SK-N-SH (cell line): ENCODE data around the gene SEC14L1. TPM values are rescaled to one million over a fixed set of nuclear protein-coding genes. Genes with fewer than 3 reads are reported as not detected.

Experiments used
- CTCF ChIA-PET: fragments of 300-600, 350-600 bp; formaldehyde crosslinking; extraction: SDS; loops from one replicate; lab custom pipeline; 2021; lab: Yijun Ruan, JAX
- POLR2A ChIA-PET: fragments of 350-600 bp; sonication (Branson Sonifier 250); formaldehyde crosslinking; extraction: SDS; loops from one replicate; lab custom pipeline; 2020; ENCODE audit warnings: antibody characterized with exemption, inconsistent platforms; lab: Yijun Ruan, JAX
- DNase-seq: peaks from one replicate; pipeline ENCODE4 v3.0.0; 2012
- H2AFZ ChIP-seq: fragments of 200-600 bp; sonication (generic); 2 replicates; pipeline ENCODE4 v1.8.1; 2016; ENCODE audit warnings: antibody characterized with exemption, mild to moderate bottlenecking, low read depth
- H3F3A ChIP-seq: fragments of 200-600 bp; sonication (generic); replicated peaks from 2 replicates; pipeline ENCODE3; 2016; ENCODE audit warnings: antibody characterized with exemption, mild to moderate bottlenecking; ENCODE audit not compliant: insufficient read depth
- H3K27ac ChIP-seq, 2 experiments: fragments of 200-500 bp in 1 of 2; fragments of 200-600 bp in 1 of 2; sonication (Bioruptor generic) in 1 of 2; sonication (generic), shearing (Covaris generic) in 1 of 2; 2 replicates each; pipeline versions ENCODE4 v1.5.1 to v1.6.1; 2014 to 2016; ENCODE audit warnings: low read depth in 2 of 2, inconsistent platforms in 1 of 2, low read length in 1 of 2, mild to moderate bottlenecking in 1 of 2, mixed read lengths in 1 of 2
- H3K27me3 ChIP-seq: fragments of 200-600 bp; sonication (generic), shearing (Covaris generic); 2 replicates; pipeline ENCODE4 v1.6.1; 2016; ENCODE audit warnings: mixed run types; ENCODE audit not compliant: insufficient read depth
- H3K36me3 ChIP-seq, 2 experiments: fragments of 200-500 bp in 1 of 2; fragments of 200-600 bp in 1 of 2; sonication (Bioruptor generic) in 1 of 2; sonication (generic) in 1 of 2; replicated peaks in 1 of 2; 2 replicates each; pipeline versions ENCODE3 to v1.5.1; 2014 to 2016; ENCODE audit warnings: low read length in 1 of 2, mild to moderate bottlenecking in 1 of 2; ENCODE audit not compliant: insufficient read depth in 2 of 2, control insufficient read depth in 1 of 2
- H3K4me1 ChIP-seq, 2 experiments: fragments of 200-500 bp in 1 of 2; fragments of 200-600 bp in 1 of 2; sonication (Bioruptor generic) in 1 of 2; sonication (generic), shearing (Covaris generic) in 1 of 2; 2 replicates each; pipeline versions ENCODE4 v1.5.1 to v1.6.1; 2014 to 2016; ENCODE audit warnings: low read depth in 1 of 2, low read length in 1 of 2, mixed run types in 1 of 2; ENCODE audit not compliant: insufficient read depth in 2 of 2, control insufficient read depth in 1 of 2
- H3K4me2 ChIP-seq: fragments of 200-600 bp; sonication (generic), shearing (Covaris generic); 2 replicates; pipeline ENCODE4 v1.6.1; 2017; ENCODE audit warnings: mixed run types
- H3K4me3 ChIP-seq, 2 experiments: fragments of 200-500 bp in 1 of 2; fragments of 200-600 bp in 1 of 2; sonication (Bioruptor generic) in 1 of 2; sonication (generic), shearing (Covaris generic) in 1 of 2; 2 replicates each; pipeline versions ENCODE4 v1.5.1 to v1.8.1; 2014 to 2016; ENCODE audit warnings: low read depth in 2 of 2, inconsistent platforms in 1 of 2, low read length in 1 of 2, mild to moderate bottlenecking in 1 of 2, mixed read lengths in 1 of 2, moderate library complexity in 1 of 2
- H3K79me2 ChIP-seq: fragments of 200-600 bp; sonication (generic); 2 replicates; pipeline ENCODE4 v1.8.1; 2017; ENCODE audit warnings: mild to moderate bottlenecking; ENCODE audit not compliant: insufficient read depth
- H3K9ac ChIP-seq: fragments of 200-600 bp; sonication (generic); 2 replicates; pipeline ENCODE4 v1.6.1; 2017; ENCODE audit warnings: mixed run types
- H3K9me2 ChIP-seq: fragments of 200-600 bp; sonication (generic); 2 replicates; pipeline ENCODE4 v1.6.1; 2017; ENCODE audit warnings: mixed run types
- H3K9me3 ChIP-seq: fragments of 200-600 bp; sonication (generic); 2 replicates; pipeline ENCODE4 v1.6.1; 2017; ENCODE audit warnings: mixed run types, mild to moderate bottlenecking, moderate library complexity
- H4K20me1 ChIP-seq: fragments of 200-600 bp; sonication (generic); 2 replicates; pipeline ENCODE4 v1.6.1; 2017; ENCODE audit warnings: mild to moderate bottlenecking, mixed run types; ENCODE audit not compliant: insufficient read depth
- ELF1 ChIP-seq: IDR thresholded peaks from 2 replicates; pipeline ENCODE4 v1.4.0; 2012
- EZH2phosphoT487 ChIP-seq: fragments of 200-600 bp; sonication (generic); IDR thresholded peaks from 2 replicates; pipeline ENCODE4 v1.6.1; 2017; ENCODE audit warnings: low read depth, mixed run types, mild to moderate bottlenecking, antibody characterized with exemption, moderate library complexity, borderline replicate concordance
- FOSL2 ChIP-seq: IDR thresholded peaks from 2 replicates; pipeline ENCODE4 v1.4.0; 2012; ENCODE audit warnings: low read depth, mild to moderate bottlenecking, moderate library complexity, borderline replicate concordance
- FOXJ3 ChIP-seq: sonication (generic); formaldehyde crosslinking; IDR thresholded peaks from 2 replicates; pipeline ENCODE4 v1.5.1; 2020; ENCODE audit warnings: mild to moderate bottlenecking, missing genetic modification reagents
- MAX ChIP-seq: IDR thresholded peaks from 2 replicates; pipeline ENCODE4 v1.4.0; 2012; ENCODE audit warnings: low read depth
- MEF2A ChIP-seq: IDR thresholded peaks from 2 replicates; pipeline ENCODE4 v1.4.0; 2012; ENCODE audit warnings: low read depth, borderline replicate concordance
- MXI1 ChIP-seq: IDR thresholded peaks from 2 replicates; pipeline ENCODE4 v1.6.1; 2012; ENCODE audit warnings: mild to moderate bottlenecking, low read depth, low read length, improper control_type of control experiment
- NFIC ChIP-seq: IDR thresholded peaks from 2 replicates; pipeline ENCODE4 v1.4.0; 2012; ENCODE audit warnings: borderline replicate concordance
- PBX3 ChIP-seq: IDR thresholded peaks from 2 replicates; pipeline ENCODE4; 2012
- POLR2AphosphoS5 ChIP-seq: IDR thresholded peaks from 2 replicates; pipeline ENCODE4 v1.6.1; 2012; ENCODE audit warnings: low read depth, low read length
- REST ChIP-seq: IDR thresholded peaks from 2 replicates; pipeline ENCODE4 v1.6.1; 2012; ENCODE audit warnings: mild to moderate bottlenecking, low read depth, low read length, moderate library complexity
- RFX5 ChIP-seq: IDR thresholded peaks from 2 replicates; pipeline ENCODE4 v1.6.1; 2012; ENCODE audit warnings: mild to moderate bottlenecking, improper control_type of control experiment, low read length
- RXRA ChIP-seq: IDR thresholded peaks from 2 replicates; pipeline ENCODE4 v1.4.0; 2012; ENCODE audit warnings: low read depth, mild to moderate bottlenecking, borderline replicate concordance
- SIN3A ChIP-seq: IDR thresholded peaks from 2 replicates; pipeline ENCODE4 v1.6.1; 2012; ENCODE audit warnings: low read depth, mild to moderate bottlenecking, low read length, moderate library complexity, borderline replicate concordance
- TAF1 ChIP-seq: IDR thresholded peaks from 2 replicates; pipeline ENCODE4 v1.6.1; 2012; ENCODE audit warnings: low read depth, mild to moderate bottlenecking, low read length, moderate library complexity, borderline replicate concordance
- TCF12 ChIP-seq: IDR thresholded peaks from 2 replicates; pipeline ENCODE4 v1.4.0; 2012
- TEAD4 ChIP-seq: IDR thresholded peaks from 2 replicates; pipeline ENCODE4 v1.4.0; 2012; ENCODE audit warnings: mild to moderate bottlenecking, borderline replicate concordance; ENCODE audit not compliant: insufficient read depth
- USF1 ChIP-seq: IDR thresholded peaks from 2 replicates; pipeline ENCODE4 v1.4.0; 2012; ENCODE audit warnings: low read depth, borderline replicate concordance
- USF2 ChIP-seq: fragments of 150-350 bp; IDR thresholded peaks from 2 replicates; pipeline ENCODE4 v1.6.1; 2017; ENCODE audit warnings: antibody characterized with exemption, low read length, low read depth, borderline replicate concordance
- YY1 ChIP-seq: IDR thresholded peaks from 2 replicates; pipeline ENCODE4 v1.4.0; 2012; ENCODE audit warnings: low read depth, mild to moderate bottlenecking
- WGBS: methylation state at CpG from one replicate; pipeline ENCODE4 v1.1.6; 2017; ENCODE audit warnings: low lambda C conversion rate; 5-methylcytosine and 5-hydroxymethylcytosine counted together
- polyA plus RNA-seq, 3 experiments: library from polyadenylated mRNA; depleted of rRNA; stranded (reverse); fragments of >200 nt; gene quantifications; 2 replicates each; pipeline ENCODE4 v1.2.3, GENCODE V29; 2012

The SEC14L1 gene
- polyA plus RNA-seq, 1 of the 3 experiments (the other 2 are of a cell fraction): 62.4 TPM

GRCh38 chr17:77167472-77168306 lies 26.9 kb downstream of the SEC14L1 start:
- H4K20me1 ChIP-seq: peaks cover 35% of the 10 kb centered on the region; the same call in 1 of the 2 replicates
- no peak overlapping the region for H3K27ac ChIP-seq
- POLR2A ChIA-PET: no interaction called here
- H3K4me2 ChIP-seq: no peak overlapping the region
- H2AFZ ChIP-seq: no peak overlapping the region
- WGBS: 95% methylated on average over 12 of the region's 12 CpGs
- no peaks in the 10 kb centered on the region for H3K27me3 ChIP-seq
- no peak overlapping the region; a peak in 1 of 4 replicates for H3K4me3 ChIP-seq
- H3K36me3 ChIP-seq: peaks cover 11 to 62% of the 10 kb centered on the region in 2 experiments
- peak; percentile 26; the same call in 1 of the 2 replicates for TF ChIP-seq USF1
- TF ChIP-seq MAX: no peak
- TF ChIP-seq ELF1: no peak
- no peak; the same call in 1 of the 2 replicates for TF ChIP-seq TCF12
- TF ChIP-seq, all 33 proteins: peak for 1
- Histone ChIP-seq H3K9me3 (peaks cover 26% of the 10 kb centered on the region; the same call in 1 of the 2 replicates), H3K9ac (no peak overlapping the region), H3K9me2 (no peaks in the 10 kb centered on the region), H3K79me2 (peaks cover 99% of the 10 kb centered on the region), H3K4me1 (peaks cover 10 to 20% of the 10 kb centered on the region in 2 experiments; a peak in 3 of 4 replicates), H3F3A (peaks cover 18% of the 10 kb centered on the region)
- DNase-seq: no peak
- CTCF ChIA-PET: interaction anchor here (0.6 to 1.3 kb wide), 3 partner anchors 80 to 448 kb away, joined by 3 to 6 read pairs (median 4); no protein-coding TSS in a partner anchor

- Histone ChIP-seq H3K9ac (no peak overlapping the region), H3F3A (peaks cover 12% of the 10 kb centered on the region), H3K9me2 (no peaks in the 10 kb centered on the region), H3K9me3 (peaks cover 23% of the 10 kb centered on the region; the same call in 1 of the 2 replicates), H3K27me3 (no peaks in the 10 kb centered on the region), H3K4me3 (no peak overlapping the region; a peak in 1 of 4 replicates), H3K4me1 (no peaks in the 10 kb centered on the region), H2AFZ (no peak overlapping the region), H4K20me1 (peaks cover 35% of the 10 kb centered on the region; the same call in 1 of the 2 replicates), H3K4me2 (no peak overlapping the region), H3K36me3 (peaks cover 17 to 61% of the 10 kb centered on the region in 2 experiments), H3K79me2 (peaks cover 100% of the 10 kb centered on the region), H3K27ac (no peak overlapping the region)
- ChIA-PET CTCF (interaction anchor here (0.5 to 3.7 kb wide), 3 partner anchors 11 to 59 kb away, joined by 3 to 28 read pairs (median 4); no protein-coding TSS in a partner anchor), POLR2A (no interaction called here)
- WGBS: 94% methylated on average over 6 of the region's 6 CpGs
- no peak for DNase-seq
- no peak for TF ChIP-seq FOSL2
- no peak for TF ChIP-seq TEAD4
- no peak for TF ChIP-seq SIN3A
- TF ChIP-seq RFX5: no peak
- no peak for TF ChIP-seq TAF1
- no peak for TF ChIP-seq NFIC
- no peak for TF ChIP-seq USF2
- no peak for TF ChIP-seq YY1
- TF ChIP-seq MEF2A: no peak
- TF ChIP-seq FOXJ3 (CRISPR knock-in tag): no peak
- no peak for TF ChIP-seq ELF1
- TF ChIP-seq PBX3: no peak
- TF ChIP-seq RXRA: no peak
- no peak for TF ChIP-seq EZH2phosphoT487
- no peak for TF ChIP-seq MXI1
- TF ChIP-seq REST: no peak
- no peak for TF ChIP-seq POLR2AphosphoS5
Measured at GRCh38 chr17:77173104-77173503, 32.3 kb downstream of the SEC14L1 start.
